Heart left ventricle (tissue), 13 donors: ENCODE measurements around the gene CADM2.

Source experiments
- CTCF ChIP-seq, 12 donors: fragments of 200-600 bp; sonication (generic) in 4 of 12; IDR thresholded peaks; one replicate each; pipeline versions ENCODE4 v1.5.0 to v1.8.0; 2018 to 2022; ENCODE audit warnings: antibody characterized with exemption in 12 of 12, mild to moderate bottlenecking in 5 of 12
- POLR2A ChIP-seq, 2 donors: fragments of 450-650 bp; IDR thresholded peaks; one replicate each; pipeline ENCODE4 v1.6.1; 2017; ENCODE audit warnings: antibody characterized with exemption in 2 of 2, mild to moderate bottlenecking in 2 of 2, moderate library complexity in 2 of 2
- donor health status: ischemic (EF 13 %, LVEDD 7.1; RV severe dilation, severe dysfunction).
- donor health status: DM: no; HTN: yes; CAD: no.
- donor health status: DM: no; HTN: no; CAD: no.
- donor health status: ischemic (EF 25% LVEDD 6.9; RV normal size, moderate dysfunction).
- donor health status: ischemic (EF 25% LVEDD 5.7; RV mildly dilated, moderate dysfunction).
- donor health status: ischemic (EF 35%, LVEDD 5.7; RV mildly dilated, moderate dysfunction).
- donor health status: nonischemic (EF 11% LVEDD 7.7; RV severe dilation, severe dysfunction).
- donor health status: DM: yes; HTN: yes; CAD: no.
- donor health status: PGD.
- donor health status: ischemic (EF 29% LVEDD 5.4; RV normal size, mild dysfunction).
- donor health status: nonischemic (EF 23%, LVEDD 6.1; RV moderate dilation, normal function).

GRCh38 chr3:84978843-84979242, 20.1 kb downstream of the CADM2 start:
- TF ChIP-seq POLR2A (IDR thresholded peaks at IDR 0.05) (no peak), CTCF (IDR thresholded peaks at IDR 0.05) (no peak)
